ENCODE data around the gene ITK.
"Not testable (repeated sequence)": the region's sequence is repeated elsewhere in the genome, so short reads cannot be mapped to it uniquely, and the experiment has no call there.

The ITK gene

DNA sequence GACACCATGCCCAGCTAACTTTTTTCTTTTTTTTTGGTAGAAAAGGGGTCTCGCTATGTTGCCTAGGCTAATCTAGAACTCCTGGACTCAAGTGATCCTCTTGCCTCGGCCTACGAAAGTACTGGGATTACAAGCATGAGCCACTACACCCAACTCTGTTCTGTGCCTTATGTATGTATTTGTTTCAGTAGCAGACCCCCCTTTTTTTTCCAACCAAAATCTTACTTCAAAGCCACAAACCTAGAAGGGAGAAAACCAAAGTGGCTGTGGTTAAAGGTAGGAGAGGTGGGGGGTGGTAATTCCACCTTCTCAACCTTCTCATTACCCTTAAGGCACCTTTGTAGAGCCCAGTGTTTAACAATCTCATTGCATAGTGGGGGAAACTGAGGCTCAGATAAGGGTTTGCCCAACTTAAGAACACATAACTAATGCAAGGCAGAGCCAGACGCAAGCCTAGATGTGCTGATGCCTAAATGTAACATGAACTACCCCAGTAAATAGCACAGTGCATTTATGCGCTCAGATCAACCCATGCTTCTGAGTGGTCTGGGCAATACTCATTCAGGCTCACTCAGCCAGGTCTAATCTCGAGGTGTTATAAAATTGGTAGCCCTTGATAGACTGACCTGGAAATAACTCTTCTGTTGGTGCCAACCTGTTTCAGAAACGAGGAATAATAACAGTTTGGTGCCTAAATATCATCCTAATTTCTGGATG lies 33.0 kb downstream of the ITK start:
- no peak for DNase-seq

DNA sequence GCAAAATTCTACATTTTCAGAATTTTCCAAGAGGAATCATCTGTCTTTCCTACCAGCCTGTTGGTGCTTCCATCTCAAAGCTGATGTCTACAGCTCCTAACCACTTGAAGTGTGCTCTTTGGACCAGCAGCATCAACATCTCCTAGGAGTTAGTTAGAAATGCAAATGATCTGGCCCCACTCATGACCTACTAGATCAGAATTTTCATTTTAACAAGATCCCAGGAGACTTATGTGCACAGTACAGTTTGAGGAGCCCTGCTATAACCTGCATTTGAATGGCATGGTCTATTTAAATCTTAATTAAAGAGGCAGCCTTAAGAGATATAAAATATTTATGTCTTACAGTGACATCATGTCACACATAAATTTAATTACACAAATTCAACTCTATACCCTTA lies 33.8 kb downstream of the ITK start:
- no peak for DNase-seq

DNA sequence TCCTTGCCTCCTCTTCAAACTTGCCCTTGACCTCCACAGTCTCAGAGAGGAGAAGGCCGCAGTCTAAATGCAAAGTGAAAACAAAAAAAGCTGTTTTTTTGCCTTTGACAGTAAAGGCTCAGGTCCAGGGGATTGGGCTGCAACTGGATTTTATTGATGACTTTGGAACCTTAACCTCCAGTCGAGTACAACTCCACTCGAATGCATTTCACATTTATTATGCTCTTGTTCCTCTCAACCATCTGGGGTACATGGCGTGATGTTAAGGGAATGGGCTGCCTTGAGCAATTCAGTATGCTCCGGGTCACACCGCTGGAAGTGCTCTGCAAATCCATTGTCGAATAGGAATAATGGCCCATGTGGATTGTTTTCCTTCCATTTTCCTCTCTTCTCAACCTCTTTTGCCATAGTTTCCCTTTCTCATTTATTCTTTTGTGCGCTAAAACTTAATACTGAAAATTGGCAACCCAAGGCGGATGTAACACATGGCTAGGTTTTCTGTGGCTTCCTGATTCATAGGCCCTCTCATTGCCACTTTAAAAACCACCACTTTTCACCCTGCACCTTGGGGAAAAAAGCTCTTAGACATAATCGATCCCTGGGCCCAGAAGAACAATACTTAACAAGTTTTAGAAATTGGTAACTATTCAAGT lies 34.3 kb downstream of the ITK start:
- DNase-seq = no peak

DNA sequence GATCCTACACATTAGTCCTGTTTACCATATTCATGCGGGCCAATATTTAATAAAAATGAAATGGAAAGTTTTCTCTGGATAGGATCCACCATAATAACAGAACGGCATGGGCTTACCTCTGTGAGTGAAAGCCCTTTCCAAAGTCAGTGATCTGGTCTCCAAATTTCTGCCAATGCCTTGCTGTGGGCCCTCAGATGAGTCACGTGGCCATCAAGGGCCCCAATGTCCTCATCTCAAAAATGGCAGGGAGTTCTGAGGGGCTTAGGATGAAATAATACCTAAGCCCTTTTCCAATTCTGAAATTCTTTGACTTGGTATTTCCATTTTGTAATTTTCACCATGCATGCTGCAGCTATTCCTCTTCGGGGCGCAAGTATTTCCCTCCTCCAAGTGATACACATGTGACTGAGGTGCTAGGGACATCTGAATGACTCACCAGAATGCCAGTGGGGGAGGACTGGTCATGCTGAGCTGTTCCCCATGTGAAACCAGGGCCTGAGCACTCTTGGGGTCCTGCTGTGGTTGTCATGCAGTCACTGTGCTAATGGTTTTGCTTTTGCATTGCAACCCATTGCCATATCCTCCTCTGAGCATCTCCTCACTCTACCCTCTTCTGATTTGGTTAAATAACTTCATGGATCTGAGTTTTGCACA lies 35.0 kb downstream of the ITK start:
- peak; percentile 50 for DNase-seq

DNA sequence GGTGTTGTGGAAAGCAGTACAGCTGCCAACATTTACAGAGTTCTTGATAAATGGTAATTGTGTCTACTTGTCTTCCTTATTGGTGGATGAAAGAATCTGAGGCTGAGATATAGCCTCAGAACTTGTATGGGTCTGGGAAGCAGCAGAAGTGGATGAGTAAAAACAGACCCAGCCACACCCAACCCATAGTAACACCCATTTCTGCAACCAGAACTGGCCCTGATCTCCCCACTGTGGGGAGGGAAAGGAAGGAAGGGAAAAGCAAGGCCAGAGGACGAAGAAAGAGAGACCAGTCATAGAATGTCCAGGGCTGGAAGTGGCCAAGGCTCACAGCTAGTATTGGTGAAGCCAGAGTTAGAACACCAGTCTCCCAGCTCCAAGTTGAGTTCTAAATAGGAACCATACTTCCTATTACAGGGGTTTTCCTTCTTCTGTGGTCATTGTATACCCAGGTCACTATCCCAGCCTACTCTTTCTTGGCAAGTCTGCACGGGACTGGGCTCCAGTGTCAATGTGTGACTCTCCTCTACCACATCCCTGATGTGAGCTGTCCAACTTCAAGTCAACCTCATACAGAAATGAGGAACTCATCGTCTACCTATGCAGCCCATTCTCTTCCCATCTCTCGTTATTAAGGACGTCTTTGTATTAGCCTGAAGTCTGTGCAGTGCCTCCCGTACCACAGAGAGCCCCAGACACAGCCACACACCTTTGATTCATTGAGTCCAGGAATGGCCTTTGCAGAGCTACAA lies 35.9 kb downstream of the ITK start:
- DNase-seq = no peak

DNA sequence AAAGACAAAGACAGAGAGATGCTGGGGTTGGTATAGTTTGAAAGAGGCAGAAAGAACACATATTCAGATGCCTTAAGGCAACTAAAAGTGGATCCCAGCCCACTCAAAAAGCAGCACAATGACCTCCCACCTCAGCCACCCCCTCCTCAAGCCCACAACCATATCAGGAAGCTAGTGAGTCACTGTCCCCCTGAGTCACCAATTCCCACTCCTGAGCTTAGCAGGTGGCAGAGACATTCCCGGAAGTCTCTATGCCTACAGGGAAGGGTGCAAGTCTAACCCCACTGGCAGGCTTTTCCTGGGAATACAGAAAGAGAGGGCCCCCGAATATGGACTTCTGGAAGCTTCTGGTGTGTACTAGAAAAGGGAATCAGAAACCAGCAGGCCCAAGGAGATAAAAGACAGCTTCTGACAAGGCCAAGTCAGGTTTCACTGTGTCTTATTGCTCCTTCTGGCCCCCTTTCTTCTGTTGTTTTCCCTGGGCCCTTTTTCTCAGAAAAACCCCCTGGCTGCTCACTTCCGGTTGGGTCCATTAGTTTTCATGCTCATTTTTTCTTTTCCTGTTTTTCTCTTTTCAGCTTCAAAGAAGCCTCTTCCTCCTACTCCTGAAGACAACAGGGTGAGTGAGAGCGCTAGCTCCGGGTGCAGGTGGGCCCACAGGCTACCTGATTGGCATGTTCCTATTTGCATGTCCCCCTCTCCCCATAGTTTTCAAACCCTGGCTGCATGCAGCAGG lies 36.8 kb downstream of the ITK start:
- no peak for DNase-seq

DNA sequence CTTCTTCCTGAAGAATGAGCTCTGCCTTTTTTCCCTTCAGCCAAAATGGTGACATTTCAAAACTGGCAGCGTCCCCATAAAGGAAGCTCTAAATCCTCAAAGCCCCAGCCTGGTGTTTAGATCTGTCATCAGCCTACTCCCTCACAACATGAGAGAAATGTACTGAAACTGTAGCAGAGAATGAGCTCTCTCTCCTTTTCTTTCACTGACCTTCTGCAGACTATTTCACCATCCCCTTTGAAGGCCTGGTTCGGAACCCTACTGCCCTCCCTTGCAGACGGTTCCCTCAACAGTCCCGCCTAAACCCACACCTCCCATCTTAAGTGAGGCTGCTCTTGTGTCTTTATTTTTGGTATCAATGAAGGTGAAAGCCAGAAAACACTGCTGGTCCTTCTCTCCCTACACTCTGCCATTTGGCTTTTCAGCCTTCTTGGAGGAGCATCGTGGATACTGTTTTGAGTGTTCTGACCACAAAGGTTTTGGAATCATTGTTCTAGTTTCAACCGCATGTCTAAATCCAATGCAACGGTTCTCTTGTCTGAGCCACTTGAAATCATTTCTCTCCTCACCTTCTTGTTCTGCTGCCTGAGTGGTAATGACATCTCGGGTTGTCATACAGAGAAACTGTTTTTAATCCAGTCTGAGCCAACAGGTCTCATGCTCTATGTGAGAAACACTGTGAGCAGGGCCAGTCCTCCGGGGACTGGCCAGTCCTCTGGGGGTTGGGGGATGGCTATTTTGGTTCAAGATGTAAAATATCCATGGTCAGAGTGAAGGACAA lies 39.0 kb downstream of the ITK start:
- DNase-seq = no peak

DNA sequence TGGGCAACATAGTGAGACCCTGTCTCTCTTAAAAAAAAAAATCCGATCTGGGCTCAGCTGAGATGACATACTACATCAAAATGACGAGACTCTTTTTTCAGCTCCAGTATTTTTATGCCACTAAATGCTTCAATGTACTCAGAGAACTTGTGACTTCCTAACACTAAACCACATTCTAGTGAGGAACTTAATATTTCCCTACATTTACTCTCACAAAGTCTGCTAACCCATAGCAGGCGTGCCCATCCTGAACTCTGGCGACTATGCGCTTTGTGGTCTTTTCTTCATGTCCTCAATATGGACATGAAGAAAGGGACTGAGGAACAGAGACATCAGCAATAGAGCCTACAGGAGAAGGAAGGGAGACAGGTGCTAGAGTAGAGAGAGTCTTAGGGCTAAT lies 41.3 kb downstream of the ITK start:
- no peak for DNase-seq

DNA sequence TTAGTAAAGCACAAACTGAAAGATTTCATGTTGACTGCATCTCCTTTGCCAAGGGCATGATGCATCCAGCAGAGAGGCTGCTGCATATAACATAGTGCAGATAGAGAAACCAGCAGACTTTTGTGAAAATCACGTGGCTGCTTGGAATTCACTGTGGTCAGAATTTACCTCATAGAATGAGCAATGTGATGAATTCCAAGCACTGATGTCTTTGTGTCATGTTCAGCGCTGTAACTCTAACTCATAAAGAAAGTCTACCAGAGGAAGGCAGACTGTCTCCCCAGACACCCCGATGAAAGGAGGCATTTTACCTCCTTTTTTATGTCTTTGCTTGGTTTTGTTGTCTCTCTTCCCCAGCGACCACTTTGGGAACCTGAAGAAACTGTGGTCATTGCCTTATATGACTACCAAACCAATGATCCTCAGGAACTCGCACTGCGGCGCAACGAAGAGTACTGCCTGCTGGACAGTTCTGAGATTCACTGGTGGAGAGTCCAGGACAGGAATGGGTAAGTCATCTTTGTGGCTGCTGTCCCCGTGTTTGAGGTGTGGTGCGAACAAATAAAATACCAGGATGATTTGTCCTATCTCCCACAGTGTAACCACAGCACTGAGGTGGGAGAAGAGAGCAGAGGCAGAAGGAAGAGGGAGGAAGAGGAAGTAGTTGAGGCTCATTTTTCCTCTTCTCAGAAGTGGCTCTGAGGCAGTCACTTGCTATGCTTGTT lies 42.0 kb downstream of the ITK start:
- peak; percentile 67 for DNase-seq

DNA sequence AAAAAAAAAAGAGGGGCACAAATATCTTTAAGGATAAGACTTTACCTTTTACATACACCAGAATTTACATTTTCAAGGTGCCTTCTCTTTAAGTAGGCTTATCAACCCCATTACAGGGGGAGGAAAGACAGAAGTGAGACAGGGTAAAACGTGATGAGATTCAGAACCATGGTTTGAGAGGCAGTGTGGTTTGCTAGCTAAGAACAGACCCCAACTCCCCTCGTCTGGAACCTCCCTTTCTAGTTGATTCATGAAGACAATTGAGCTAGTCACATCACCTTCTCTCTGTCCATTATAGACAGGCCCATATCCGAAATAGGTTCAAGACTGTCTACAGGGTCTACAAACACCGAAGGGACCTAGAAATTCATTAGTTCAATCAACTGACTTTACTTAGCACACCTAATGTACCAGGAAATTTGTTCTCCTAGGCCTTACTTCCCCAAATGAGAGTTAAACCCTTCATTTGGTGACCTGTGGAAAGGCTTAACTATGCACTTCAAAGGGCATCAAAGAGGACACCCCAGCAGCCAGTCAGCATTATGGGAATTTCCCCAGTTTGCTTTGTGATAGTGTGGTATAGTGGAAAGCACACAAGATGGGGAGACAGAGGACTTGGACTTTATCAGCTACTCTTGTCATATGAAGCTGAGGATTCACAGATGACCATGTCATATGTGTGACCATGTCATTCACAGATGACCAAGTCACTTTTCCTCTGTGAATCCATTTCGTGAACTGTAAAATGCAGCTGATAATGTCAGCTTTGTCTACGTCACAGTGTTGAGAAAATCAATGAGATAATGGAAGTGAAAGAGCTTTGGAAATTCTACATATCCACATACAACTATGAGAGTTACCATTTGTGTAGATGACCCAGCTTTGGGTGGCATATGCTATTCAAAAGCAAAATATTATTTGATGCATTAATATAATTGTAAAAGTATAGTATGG lies 45.1 kb downstream of the ITK start:
- DNase-seq = no peak

DNA sequence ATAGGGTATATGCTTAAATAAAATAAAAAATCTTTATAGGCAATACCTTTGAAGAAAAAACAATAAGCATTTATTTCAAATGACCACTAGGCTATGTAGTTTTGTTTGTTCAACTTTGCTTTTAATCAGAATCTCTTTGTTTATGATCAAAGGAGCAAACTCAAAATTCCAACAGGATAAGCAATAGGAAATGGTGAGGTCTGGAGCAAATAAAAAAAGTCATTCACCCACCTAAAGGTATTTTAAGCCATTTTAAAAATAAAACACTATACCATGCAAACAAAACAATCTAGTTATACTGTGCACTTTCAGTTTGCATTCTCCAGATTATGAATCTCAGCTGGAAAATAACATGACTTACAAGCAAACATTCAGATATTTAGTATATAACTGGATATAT lies 50.0 kb downstream of the ITK start:
- DNase-seq = no peak

DNA sequence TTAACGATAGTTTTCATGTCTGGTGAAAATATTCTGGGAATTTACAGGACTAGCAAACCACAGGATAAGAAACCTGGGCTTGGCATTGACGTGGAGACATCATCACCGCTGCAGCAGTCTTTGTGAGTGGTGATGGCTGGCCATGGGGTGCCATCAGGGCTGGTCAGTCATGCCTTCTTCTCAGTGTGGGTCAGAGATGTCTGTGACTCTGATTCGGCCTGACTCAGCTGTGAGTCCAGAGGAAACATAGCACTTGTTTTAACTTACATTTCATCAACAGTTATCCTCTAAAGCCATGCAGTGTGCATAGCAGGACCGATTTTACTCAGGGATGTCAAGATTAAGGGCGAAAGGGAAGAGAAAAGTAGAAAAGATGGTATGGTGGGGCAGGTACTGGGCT lies 52.1 kb downstream of the ITK start:
- DNase-seq = no peak

DNA sequence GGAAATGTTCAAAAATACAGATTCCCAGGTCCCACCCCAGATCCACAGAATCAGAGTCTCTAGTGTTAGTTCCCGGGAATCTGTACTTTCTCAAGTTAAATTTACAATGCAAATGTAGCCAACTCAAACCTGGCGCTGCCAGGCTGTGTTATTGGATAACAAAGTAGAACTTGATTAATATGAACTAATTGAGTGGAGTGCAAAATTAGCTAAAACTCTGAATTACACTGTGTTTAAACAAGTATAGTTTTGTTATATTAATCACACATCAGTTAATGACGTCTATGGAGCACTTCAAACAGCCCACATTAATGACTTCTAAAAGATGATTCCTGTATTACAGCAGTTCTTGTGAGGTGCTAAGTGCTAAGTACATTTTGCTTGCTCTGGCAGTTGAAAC lies 52.9 kb downstream of the ITK start:
- DNase-seq = no peak

DNA sequence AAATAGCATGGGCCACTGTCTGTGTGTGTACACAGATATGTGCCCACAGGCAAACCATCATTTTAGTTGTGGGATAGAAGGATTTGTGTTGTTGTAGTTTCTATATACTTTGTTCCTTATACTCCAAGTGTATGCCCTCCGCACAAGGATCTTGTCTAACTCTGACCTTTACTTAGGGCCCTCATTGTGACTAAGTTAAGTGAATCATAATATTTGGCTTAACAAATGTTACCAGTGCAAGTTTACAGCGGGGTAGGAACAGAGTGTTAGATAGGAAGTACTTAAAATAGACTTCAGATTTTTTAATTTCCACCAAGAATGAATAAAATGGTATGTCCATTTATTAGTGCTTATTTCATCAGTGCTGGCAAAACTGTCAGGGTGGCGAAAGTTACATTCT lies 55.8 kb downstream of the ITK start:
- no peak for DNase-seq

DNA sequence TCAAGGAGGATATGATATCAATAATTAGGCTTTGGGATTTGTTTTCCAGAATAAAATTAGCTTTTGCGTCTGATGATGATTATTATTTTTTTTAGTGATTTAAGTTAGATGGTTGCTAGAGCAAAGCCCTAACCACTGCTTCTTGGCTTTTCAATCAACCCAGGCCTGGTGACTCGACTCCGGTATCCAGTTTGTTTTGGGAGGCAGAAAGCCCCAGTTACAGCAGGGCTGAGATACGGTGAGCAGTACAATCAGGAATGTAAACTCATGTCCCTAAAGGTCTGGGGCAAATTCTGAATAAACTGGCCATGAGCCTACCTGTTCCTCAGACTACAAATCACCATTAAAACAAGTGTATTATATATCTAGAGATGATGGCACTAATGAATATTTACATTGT lies 60.8 kb downstream of the ITK start:
- DNase-seq = peak; percentile 38

DNA sequence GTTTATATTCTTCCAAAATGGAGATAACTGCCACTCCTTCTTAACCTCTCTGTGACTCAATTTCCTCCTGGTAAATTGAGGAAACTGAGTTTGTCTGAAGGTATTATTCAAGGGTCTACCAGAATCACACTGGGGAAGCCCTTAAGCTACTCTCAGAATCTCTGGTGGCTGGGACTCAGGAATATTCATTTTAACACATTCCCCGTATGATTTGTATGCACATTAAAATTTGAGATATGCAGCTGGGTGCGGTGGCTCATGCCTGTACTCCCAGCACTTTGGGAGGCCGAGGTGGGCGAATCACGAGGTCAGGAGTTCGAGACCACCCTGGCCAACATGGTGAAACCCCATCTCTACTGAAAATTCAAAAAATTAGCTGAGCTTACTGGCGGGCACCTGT lies 64.1 kb downstream of the ITK start:
- not testable (repeated sequence) for DNase-seq

DNA sequence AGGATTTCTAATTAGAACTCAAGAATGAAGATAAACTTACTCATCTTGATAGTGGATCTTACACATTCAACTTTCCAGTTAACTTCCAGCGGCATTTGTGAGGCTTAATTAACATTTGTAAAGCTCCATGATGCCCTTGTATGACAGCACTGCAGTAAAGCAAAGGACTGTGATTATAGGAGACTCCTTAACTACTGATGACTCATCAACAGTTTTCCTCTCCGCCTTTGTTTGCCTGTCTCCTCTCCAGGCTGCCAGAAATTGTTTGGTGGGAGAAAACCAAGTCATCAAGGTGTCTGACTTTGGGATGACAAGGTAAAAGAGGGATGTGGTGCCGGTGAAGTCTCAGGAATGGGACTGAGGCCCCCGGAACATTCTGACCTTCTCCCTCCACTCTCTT lies 64.8 kb downstream of the ITK start:
- peak; percentile 34 for DNase-seq

DNA sequence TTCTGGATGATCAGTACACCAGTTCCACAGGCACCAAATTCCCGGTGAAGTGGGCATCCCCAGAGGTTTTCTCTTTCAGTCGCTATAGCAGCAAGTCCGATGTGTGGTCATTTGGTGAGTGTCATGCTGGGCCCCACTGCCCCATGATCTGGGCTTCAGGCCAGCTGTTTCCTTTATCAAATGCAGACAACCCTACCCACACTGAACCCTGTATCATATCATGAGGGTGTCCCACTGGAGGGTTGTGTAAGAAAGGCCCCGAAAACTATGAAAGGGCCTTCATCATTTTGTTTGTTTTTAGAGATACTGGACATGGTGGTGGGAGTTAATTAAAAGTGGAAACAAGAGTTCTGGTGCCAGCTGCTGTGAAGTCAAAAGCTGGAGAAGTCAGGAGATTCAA lies 65.2 kb downstream of the ITK start:
- DNase-seq = no peak

DNA sequence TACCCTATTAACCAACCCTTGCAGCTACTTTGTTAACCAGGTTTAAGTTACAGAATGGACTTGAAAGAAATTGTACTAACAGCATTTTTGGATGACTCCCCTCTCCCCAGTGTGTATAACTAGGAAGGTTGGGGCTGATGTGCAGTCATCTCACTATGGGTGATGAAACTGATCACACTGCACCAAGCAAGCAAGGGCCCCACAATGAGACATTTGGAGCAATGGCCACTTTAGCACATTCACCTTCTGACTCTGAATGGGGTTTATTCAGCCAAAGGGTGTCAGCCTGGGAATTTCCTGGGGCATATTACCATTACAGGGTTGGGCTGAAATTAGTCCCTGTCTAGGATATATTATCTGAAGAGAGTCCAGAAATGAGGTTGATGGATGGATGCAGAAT lies 66.6 kb downstream of the ITK start:
- no peak for DNase-seq
